ENCODE data around the gene DHRSX.

Gene DHRSX

DNA sequence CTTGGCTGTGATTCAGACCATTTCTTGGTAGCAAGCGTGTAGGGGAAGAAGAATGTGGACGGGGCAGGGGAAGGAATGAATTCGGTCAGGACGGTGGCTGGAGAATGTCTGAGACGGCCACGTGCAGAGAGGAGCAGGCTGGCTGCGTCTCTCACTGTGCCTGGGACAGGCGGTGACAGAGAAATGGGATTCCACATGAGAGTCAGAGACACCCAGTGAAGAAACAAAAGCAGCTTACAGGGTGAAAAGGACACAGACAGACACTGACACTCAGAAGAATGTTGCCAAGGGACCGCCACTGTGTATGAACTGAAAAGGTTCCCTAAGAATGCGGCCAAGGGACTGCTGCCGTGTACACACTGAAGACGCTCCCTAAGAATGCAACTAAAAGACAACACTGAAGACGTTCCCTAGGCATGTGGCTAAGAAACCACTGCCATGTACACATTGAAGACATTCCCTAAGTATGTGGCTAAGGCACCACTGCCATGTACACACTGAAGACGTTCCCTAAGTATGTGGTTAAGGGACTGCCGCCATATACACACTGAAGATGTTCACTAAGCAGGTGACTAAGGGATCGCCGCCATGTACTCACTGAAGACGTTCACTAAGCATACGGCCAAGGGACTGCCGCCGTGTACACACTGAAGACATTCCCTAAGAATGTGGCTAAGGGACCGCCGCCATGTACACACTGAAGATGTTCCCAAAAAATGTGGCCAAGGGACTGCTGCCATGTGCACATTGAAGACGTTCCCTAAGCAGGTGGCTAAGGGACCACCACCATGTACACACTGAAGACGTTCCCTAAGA, 49.1 kb downstream of the DHRSX start:
- no peak for DNase-seq

- no peak for DNase-seq
Observed at GRCh38 chrX:2450681-2451080, 50.1 kb downstream of the DHRSX start.

DNA sequence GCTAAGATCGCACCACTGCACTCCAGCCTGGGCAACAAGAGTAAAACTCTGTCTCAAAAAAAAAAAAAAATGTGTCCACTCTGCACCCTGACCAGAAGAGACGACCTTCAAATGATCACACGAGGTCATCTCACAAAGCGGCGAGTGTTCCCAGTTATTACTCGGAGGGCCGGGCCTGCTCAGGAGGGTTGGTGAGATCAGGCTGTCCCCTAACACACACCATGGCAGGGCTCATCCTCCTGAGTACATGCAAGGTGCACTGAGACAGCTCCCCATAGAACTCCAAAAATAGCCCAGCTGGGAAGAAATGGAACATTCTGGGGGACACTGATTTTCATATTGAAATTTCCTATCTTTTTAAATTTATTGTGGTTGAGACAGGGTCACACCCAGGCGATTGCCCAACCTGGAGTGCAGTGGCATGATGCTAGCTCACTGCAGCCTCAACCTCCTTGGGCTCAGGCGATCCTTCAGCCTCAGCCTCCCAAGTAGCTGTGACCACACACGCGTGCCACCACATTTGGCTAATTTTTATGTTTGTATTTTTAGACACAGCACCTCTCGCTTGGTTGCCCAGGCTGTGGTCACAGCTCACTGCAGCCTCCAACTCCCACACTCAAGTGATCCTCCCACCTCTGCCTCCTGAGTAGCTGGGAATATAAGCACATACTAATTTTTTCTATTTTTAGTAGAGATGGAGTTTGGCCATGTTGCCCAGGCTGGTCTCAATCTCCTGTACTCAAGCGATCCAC, 51.5 kb downstream of the DHRSX start:
- no peak for DNase-seq

DNA sequence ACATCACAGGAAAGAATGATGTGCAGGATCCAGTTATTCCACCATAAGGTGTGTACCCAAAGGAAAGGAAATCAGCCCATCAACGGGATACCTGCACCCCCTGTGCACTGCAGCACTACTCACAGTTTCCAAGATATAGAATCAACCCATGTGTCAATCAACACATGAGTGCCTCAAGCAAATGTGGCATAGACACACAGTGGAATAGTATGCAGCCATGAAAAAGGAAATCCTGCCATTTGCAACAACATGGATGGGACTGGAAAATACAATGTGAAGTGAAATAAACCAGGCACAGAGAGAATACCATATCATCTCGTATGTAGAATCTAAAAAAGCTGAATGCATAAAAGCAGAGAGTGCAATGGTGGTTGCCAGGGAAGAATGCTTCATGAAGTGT, 53.3 kb downstream of the DHRSX start:
- no peak for DNase-seq

DNA sequence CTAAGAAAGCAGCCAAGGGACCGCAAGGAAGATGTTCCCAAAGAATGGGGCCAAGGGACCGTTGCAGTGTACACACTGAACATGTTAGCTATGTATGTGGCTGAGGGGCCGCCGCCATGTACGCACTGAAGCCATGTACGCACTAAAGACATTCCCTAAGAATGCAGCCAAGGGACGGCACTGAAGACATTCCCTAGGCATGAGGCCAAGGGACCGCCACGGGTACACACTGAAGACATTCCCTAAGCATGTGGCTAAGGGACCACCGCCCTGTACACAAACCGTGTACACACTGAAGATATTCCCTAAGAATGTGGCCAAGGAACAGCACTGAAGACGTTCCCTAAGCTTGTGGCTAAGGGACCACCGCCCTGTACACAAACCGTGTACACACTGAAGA, 54.0 kb downstream of the DHRSX start:
- no peak for DNase-seq

DNA sequence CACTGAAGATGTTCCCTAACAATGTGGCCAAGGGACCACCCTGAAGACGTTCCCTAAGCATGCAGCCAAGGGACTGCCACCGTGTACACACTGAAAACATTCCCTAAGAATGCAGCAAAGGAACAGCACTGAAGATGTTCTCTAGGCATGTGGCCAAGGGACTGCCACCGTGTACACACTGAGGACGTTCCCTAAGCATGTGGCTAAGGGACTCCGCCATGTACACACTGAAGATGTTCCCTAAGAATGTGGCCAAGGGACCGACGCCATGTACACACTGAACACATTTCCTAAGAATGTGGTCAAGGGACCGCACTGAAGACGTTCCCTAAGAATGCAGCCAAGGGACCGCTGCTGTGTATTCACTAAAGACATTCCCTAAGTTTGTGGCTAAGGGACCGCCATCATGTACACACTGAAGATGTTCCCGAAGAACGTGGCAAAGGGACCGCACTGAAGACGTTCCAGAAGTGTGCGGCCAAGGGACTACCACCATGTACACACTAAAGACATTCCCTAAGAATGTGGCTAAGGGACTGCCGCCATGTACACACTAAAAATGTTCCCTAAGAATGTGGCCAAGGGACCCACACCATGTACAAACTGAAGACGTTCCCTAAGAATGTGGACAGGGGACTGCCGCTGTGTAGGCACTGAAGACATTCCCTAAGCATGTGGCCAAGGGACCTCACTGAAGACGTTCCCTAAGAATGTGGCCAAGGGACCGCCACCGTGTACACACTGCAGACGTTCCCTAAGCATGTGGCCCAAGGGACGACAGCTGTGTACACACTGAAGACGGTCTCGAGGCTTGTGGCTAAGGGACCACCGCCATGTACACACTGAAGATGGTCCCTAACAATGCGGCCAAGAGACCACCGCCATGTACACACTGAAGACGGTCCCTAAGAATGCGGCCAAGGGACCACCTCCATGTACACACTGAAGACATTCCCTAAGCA, 54.8 kb downstream of the DHRSX start:
- DNase-seq = no peak

DNA sequence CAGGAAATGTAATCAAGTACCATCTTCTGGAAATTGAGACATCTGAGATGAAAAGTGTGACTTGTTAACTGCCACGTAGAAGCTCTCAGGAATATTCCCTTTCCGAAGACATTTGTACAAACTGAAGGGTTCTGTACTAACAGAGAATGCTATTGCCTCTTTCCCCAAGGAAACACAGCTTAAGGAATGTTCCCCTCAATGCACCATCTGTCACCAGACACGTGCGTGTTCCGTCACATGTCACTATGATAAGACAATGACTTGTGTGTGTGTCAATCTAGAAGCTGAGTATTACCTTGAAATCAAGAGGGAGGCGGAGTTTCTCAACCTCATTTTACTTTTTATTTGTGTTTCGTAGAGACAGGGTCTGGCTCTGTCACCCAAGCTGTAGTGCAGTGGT, 58.1 kb downstream of the DHRSX start:
- no peak for DNase-seq

DNA sequence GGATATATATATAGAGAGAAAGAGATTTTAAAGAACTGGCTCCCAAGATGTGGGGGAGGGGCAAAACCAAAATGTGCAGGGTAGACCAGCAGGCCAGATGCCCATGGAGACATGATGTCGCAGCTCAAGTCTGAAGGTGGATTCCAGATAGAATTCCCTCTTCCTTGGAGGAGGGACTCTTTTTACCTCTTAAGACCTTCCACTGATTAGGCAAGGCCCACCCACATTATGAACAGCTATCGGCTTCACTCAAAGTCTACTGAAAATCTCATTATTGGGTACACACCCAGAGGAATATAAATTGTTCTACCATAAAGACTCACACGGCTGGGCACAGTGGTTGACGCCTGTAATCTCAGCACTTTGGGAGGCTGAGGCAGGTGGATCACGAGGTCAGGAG, 59.3 kb downstream of the DHRSX start:
- DNase-seq = no peak

GRCh38 chrX:2439613-2440012, 61.2 kb downstream of the DHRSX start:
- no peak for DNase-seq

GRCh38 chrX:2435465-2435864, 65.3 kb downstream of the DHRSX start:
- DNase-seq = no peak

DNA sequence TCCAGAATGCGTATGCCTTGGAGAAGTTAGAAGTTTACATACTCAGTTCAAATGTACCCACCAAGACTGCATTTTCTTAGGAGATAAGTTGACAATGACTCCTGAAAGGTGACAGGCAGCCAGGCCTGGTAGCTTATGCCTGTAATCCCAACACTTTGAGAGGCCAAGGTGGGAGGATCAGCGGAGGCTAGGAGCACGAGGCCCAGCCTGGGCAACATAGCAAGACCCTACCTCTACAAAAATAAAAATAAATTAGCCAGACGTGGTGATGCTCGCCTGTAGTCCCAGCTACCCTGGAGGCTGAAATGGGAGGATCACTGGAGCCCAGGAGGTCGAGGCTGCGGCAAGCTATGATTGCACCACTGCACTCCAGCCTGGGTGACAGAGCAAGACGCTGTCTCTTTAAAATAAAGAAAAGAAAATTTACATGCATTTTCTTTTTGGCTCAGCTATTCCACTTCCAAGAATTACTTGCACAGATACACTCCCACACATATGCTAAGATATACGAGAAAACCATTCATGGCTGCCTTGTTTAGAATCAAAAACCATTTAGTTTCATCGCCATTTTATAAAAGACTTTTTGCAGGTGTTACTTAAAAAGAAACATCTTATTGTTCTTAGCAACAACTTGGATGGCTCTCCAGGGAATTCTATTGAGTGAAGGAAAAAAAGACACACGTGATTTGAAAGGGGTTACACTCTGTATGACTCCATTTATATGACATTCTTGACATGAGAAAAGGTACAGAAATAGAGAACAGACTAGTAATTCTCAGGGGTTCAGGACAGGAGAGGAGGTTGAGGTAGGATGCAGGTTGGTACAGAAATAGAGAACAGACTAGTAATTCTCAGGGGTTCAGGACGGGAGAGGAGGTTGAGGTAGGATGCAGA, 66.3 kb downstream of the DHRSX start:
- DNase-seq = no peak

DNA sequence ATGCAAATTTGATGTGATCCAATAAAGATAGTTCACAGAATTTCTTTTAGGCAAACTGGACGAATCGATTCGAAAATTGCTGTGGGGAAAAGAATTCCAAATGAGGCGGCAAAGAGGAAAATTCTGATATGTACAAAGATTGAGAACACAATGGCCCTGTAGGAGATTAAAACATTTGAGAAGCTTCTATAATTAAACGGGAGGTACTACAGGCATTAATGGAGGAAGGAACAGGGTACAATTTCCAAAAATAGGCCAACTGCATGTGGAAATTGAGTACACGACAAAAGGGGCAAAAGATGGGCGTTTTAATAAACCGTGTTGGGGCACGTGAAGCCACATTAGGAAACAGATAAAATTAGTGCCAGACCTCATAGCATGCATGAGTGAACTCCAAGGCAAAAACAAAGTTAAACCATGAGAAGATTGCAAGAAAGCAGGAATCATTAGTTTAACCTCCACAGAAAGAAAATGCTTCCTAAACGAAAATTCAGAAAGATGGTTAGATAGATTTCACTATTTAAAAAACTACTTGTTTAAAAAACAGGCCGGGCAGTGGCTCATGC, 68.4 kb downstream of the DHRSX start:
- no peak for DNase-seq

GRCh38 chrX:2430265-2430825, 70.4 kb downstream of the DHRSX start:
- DNase-seq = no peak

DNA sequence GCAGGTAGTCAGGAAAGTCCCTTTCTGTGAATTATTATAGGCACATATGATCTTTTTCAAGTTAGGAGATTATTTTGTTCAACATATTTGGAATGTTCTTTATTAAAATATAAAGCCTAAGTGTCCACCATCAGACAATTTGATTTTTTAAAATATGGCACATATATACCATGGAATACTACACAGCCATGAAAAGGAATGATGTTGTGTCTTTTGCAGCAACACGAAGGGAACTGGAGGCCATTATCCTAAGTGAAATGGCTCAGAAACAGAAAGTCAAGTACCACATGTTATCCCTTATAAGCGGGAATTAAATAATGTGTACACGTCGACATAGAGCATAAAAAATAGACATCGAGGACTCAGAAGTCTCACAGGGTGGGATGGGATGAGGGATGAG, 73.0 kb downstream of the DHRSX start:
- no peak for DNase-seq

- DNase-seq = no peak
Observed at GRCh38 chrX:2427147-2427546, 73.6 kb downstream of the DHRSX start.

DNA sequence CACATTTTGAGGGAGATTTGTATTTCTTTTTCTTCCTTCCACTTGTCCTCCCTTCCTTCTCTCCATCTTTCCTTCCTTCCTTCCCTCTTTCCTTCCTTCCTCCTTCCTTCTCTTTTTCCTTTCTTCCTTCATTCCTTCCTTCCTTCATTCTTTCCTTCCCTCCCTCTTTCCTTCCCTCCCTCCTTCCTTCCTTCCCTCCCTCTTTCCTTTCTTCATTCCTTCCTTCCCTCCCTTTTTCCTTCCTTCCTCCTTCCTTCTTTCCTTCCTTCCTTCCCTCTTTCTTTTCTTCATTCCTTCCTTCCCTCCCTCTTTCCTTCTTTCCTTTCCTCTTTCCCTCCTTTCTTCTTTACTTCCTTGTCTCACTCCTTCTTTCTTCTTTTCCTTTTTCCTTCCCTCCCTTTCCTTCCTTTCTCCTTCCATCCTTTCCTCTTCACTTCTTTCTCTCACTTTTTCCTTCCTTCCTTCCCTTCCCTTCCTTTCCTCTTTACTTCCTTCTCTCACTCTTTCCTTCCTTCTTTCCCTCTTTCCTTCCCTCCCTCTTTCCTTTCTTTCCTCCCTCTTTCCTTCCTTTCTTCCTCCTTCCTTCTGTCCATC, 74.4 kb downstream of the DHRSX start:
- DNase-seq = no peak

- no peak for DNase-seq
Observed at GRCh38 chrX:2425286-2426071, 75.3 kb downstream of the DHRSX start.

- no peak for DNase-seq
Observed at GRCh38 chrX:2424317-2424716, 76.5 kb downstream of the DHRSX start.

- DNase-seq = no peak
Observed at GRCh38 chrX:2423899-2424298, 76.9 kb downstream of the DHRSX start.

DNA sequence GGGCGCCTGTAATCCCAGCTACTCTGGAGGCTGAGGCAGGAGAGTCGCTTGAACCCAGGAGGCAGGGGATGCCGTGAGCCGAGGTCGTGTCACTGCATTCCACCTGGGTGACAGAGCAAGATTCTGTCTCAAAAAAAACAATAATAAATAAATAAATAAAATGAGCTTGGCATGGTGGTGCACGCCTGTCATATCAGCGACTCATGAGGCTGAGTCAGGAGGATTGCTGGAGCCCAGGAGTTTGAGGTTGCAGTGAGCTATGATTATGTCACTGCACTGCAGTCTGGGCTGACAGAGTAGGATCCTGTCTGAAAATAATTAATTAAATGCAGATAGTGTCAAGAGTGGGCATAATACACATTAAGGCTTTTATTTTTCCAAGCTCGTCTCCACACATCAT, 77.5 kb downstream of the DHRSX start:
- no peak for DNase-seq

All from NCI-H774 (cell line).